Cardiac muscle cell (in vitro differentiated cells and primary cell): ENCODE results near the gene HCFC1. TPM values are rescaled to one million over a fixed set of nuclear protein-coding genes. Genes with fewer than 3 reads are reported as not detected.

Experiments
- DNase-seq, 2 donors: peaks; one replicate each; pipeline versions ENCODE4 v3.0.0 to v3.0.0-alpha.2; 2010 to 2017; ENCODE audit warnings: low read depth in 1 of 2, low spot score in 1 of 2
- H3K27ac ChIP-seq: fragments of 200-600 bp; sonication (generic); 2 replicates; pipeline ENCODE4 v1.5.1; 2016
- H3K27me3 ChIP-seq: fragments of 200-600 bp; sonication (generic); 2 replicates; pipeline ENCODE4 v1.6.0; 2016; ENCODE audit warnings: control low read depth
- H3K36me3 ChIP-seq: fragments of 200-600 bp; sonication (generic); 2 replicates; pipeline ENCODE4 v1.5.1; 2016; ENCODE audit warnings: control low read depth
- H3K4me1 ChIP-seq: fragments of 200-600 bp; sonication (generic); 2 replicates; pipeline ENCODE4 v1.8.1; 2017; ENCODE audit warnings: low read depth, mild to moderate bottlenecking, mixed run types
- H3K4me3 ChIP-seq: fragments of 200-600 bp; sonication (generic); 2 replicates; pipeline ENCODE4 v1.5.1; 2016; ENCODE audit warnings: mild to moderate bottlenecking
- H3K9me3 ChIP-seq: fragments of 200-600 bp; sonication (generic); 2 replicates; pipeline ENCODE4 v1.5.1; 2017; ENCODE audit warnings: low read depth, mild to moderate bottlenecking, control low read depth
- CTCF ChIP-seq: IDR thresholded peaks from 2 replicates; pipeline ENCODE4 v1.5.1; 2012; ENCODE audit warnings: low read depth, mild to moderate bottlenecking, low read length
- polyA plus RNA-seq: library from polyadenylated mRNA; unstranded; fragments of >200 nt; fragmentation: Nextera tagmentation; extraction: Ambion mirVana; gene quantifications from 2 replicates; pipeline ENCODE4 v1.2.1, GENCODE V29; 2016
- total RNA-seq: library from RNA; depleted of rRNA; stranded (reverse); fragments of >200 nt; gene quantifications from 2 replicates; pipeline ENCODE4 v1.2.3, GENCODE V29; 2016

Gene HCFC1
- total and polyA plus RNA-seq, 2 experiments from 2014 or later: 21.5 to 85.6 TPM

- H3K4me3 ChIP-seq: no peak overlapping the region
These were observed 52.3 kb downstream of the HCFC1 start for GRCh38 chrX:153919281-153919680.

GRCh38 chrX:153917869-153918268 is 53.7 kb downstream of the HCFC1 start:
- no peaks in the 10 kb centered on the region for H3K4me1 ChIP-seq
- no peaks in the 10 kb centered on the region for H3K36me3 ChIP-seq
- no peaks in the 10 kb centered on the region for H3K27me3 ChIP-seq
- H3K27ac ChIP-seq: no peak overlapping the region
- no peak overlapping the region for H3K4me3 ChIP-seq
- DNase-seq: no peak
- TF ChIP-seq CTCF: no peak
- no peaks in the 10 kb centered on the region for H3K9me3 ChIP-seq

More at GRCh38 chrX:153919281-153919680, 52.3 kb downstream of the HCFC1 start:
- DNase-seq: no peak
- no peak for TF ChIP-seq CTCF
- Histone ChIP-seq H3K27me3 (no peaks in the 10 kb centered on the region), H3K4me1 (no peaks in the 10 kb centered on the region), H3K27ac (no peak overlapping the region), H3K36me3 (no peaks in the 10 kb centered on the region), H3K9me3 (no peaks in the 10 kb centered on the region)

GRCh38 chrX:153913701-153914100 is 57.9 kb downstream of the HCFC1 start:
- Histone ChIP-seq H3K4me3 (no peak overlapping the region), H3K27ac (no peak overlapping the region)

GRCh38 chrX:153913211-153913610 is 58.4 kb downstream of the HCFC1 start:
- Histone ChIP-seq H3K4me3 (no peak overlapping the region), H3K36me3 (no peaks in the 10 kb centered on the region), H3K4me1 (no peaks in the 10 kb centered on the region), H3K27ac (no peak overlapping the region), H3K27me3 (no peaks in the 10 kb centered on the region), H3K9me3 (no peaks in the 10 kb centered on the region)
- no peak for DNase-seq
- TF ChIP-seq CTCF: no peak

More at GRCh38 chrX:153913701-153914100, 57.9 kb downstream of the HCFC1 start:
- no peaks in the 10 kb centered on the region for H3K4me1 ChIP-seq
- DNase-seq: no peak
- H3K27me3 ChIP-seq: no peaks in the 10 kb centered on the region
- H3K9me3 ChIP-seq: no peaks in the 10 kb centered on the region
- TF ChIP-seq CTCF: no peak
- no peaks in the 10 kb centered on the region for H3K36me3 ChIP-seq

GRCh38 chrX:153911798-153912197 is 59.8 kb downstream of the HCFC1 start:
- no peak for DNase-seq
- Histone ChIP-seq H3K27me3 (no peaks in the 10 kb centered on the region), H3K9me3 (no peaks in the 10 kb centered on the region), H3K4me1 (no peaks in the 10 kb centered on the region), H3K27ac (no peak overlapping the region), H3K36me3 (no peaks in the 10 kb centered on the region), H3K4me3 (no peak overlapping the region)
- TF ChIP-seq CTCF: no peak

GRCh38 chrX:153910446-153910845 is 61.2 kb downstream of the HCFC1 start:
- no peaks in the 10 kb centered on the region for H3K4me1 ChIP-seq
- H3K9me3 ChIP-seq: no peaks in the 10 kb centered on the region
- H3K27ac ChIP-seq: no peak overlapping the region
- no peak for TF ChIP-seq CTCF
- no peak overlapping the region for H3K4me3 ChIP-seq
- no peak for DNase-seq
- no peaks in the 10 kb centered on the region for H3K36me3 ChIP-seq
- H3K27me3 ChIP-seq: no peaks in the 10 kb centered on the region
